HepG2 (cell line): ENCODE measurements around the gene CAPN8. TPM values are rescaled to one million over a fixed set of nuclear protein-coding genes. Genes with fewer than 3 reads are reported as not detected.
A peak's percentile ranks its signal among the peaks of the same experiment; 100 is the strongest.

Experiments
- ATAC-seq: fragments of 200-7000 bp; cut with Tn5 transposase; 3 replicates; pipeline ENCODE4 v1.9.1; 2020; ENCODE audit warnings: mild to moderate bottlenecking, moderate library complexity
- BruUV-seq: library from RNA; stranded (reverse); fragments of 400-500 nt; replicated peaks from 2 replicates; lab custom pipeline; 2021; lab: Mats Ljungman, UMichigan
- CTCF ChIA-PET: fragments of 300-600 bp; formaldehyde crosslinking; extraction: SDS; loops from one replicate; lab custom pipeline; 2021; ENCODE audit warnings: low total read pairs, inconsistent platforms, low intra/inter-chr PET ratio; lab: Yijun Ruan, JAX
- POLR2A ChIA-PET: fragments of 350-600 bp; sonication (Branson Sonifier 250); formaldehyde crosslinking; loops from one replicate; lab custom pipeline; 2020; ENCODE audit warnings: antibody characterized with exemption, inconsistent platforms; lab: Yijun Ruan, JAX
- DNase-seq: peaks from one replicate; pipeline ENCODE4 v3.0.0-alpha.2; 2015; ENCODE audit warnings: low spot score
- FAIRE-seq: peaks from 3 replicates; lab custom pipeline; 2011; peaks lifted over from hg19 to GRCh38; lab: Jason Lieb, UNC
- H2AFZ ChIP-seq: one replicate; pipeline ENCODE4 v1.6.1; 2011; ENCODE audit warnings: low read length, inconsistent platforms
- H3K27ac ChIP-seq: fragments of 300-600 bp; 3 replicates; pipeline ENCODE4 v1.8.0; 2011; ENCODE audit warnings: mixed run types, mild to moderate bottlenecking, mixed read lengths, low read length, inconsistent platforms; ENCODE audit not compliant: insufficient read depth; ENCODE audit errors: extremely low read length
- H3K27me3 ChIP-seq, 2 experiments: fragments of 200-600 bp in 1 of 2; 2 replicates in 1 of 2; 3 replicates in 1 of 2; pipeline versions ENCODE4 v1.6.0 to v1.8.0; 2011; ENCODE audit warnings: low read length in 2 of 2, mild to moderate bottlenecking in 2 of 2, moderate library complexity in 2 of 2, inconsistent platforms in 1 of 2; ENCODE audit not compliant: insufficient read depth in 2 of 2, control insufficient read depth in 1 of 2
- H3K36me3 ChIP-seq, 2 experiments: fragments of 200-600 bp in 1 of 2; replicated peaks in 1 of 2; 2 replicates in 1 of 2; 3 replicates in 1 of 2; pipeline versions ENCODE4 v1.5.1 to v1.8.0; 2011; ENCODE audit warnings: low read length in 2 of 2, inconsistent platforms in 1 of 2; ENCODE audit not compliant: insufficient read depth in 2 of 2, control insufficient read depth in 1 of 2
- H3K4me1 ChIP-seq: 2 replicates; pipeline ENCODE4 v1.5.1; 2012; ENCODE audit warnings: low read length, inconsistent platforms; ENCODE audit not compliant: insufficient read depth
- H3K4me2 ChIP-seq: 2 replicates; pipeline ENCODE4 v1.6.0; 2011; ENCODE audit warnings: low read depth, low read length, inconsistent platforms
- H3K4me3 ChIP-seq, 3 experiments: fragments of 200-600 bp in 1 of 3; sonication (generic), shearing (Covaris generic) in 1 of 3; replicated peaks in 1 of 3; 2 replicates each; pipeline ENCODE4 v1.5.1; 2011 to 2016; ENCODE audit warnings: low read length in 3 of 3, inconsistent platforms in 2 of 3, low read depth in 2 of 3, mild to moderate bottlenecking in 2 of 3, control low read depth in 1 of 3, mixed read lengths in 1 of 3; ENCODE audit not compliant: insufficient read depth in 1 of 3
- H3K79me2 ChIP-seq: one replicate; pipeline ENCODE4 v1.6.1; 2011; ENCODE audit warnings: low read length, inconsistent platforms; ENCODE audit not compliant: insufficient read depth
- H3K9ac ChIP-seq: 2 replicates; pipeline ENCODE4 v1.6.0; 2011; ENCODE audit warnings: mild to moderate bottlenecking, low read depth, low read length, inconsistent platforms; ENCODE audit not compliant: insufficient read depth
- H3K9me3 ChIP-seq: 2 replicates; pipeline ENCODE4 v1.5.1; 2012; ENCODE audit warnings: mild to moderate bottlenecking, low read length
- H4K20me1 ChIP-seq: 2 replicates; pipeline ENCODE4 v1.6.0; 2011; ENCODE audit warnings: inconsistent platforms, mild to moderate bottlenecking, low read length, moderate library complexity; ENCODE audit not compliant: insufficient read depth
- MXD4 ChIP-seq: IDR thresholded peaks from 2 replicates; pipeline ENCODE4 v1.6.1; 2016; ENCODE audit warnings: mild to moderate bottlenecking, missing biosample characterization, missing genetic modification reagents
- ZNF264 ChIP-seq: sonication (generic); formaldehyde crosslinking; IDR thresholded peaks from 2 replicates; pipeline ENCODE4 v1.4.0; 2020; ENCODE audit warnings: missing genetic modification reagents
- ZNF292 ChIP-seq: sonication (generic); formaldehyde crosslinking; IDR thresholded peaks from 2 replicates; pipeline ENCODE4 v1.8.1; 2022; ENCODE audit warnings: mild to moderate bottlenecking, low read depth, missing genetic modification reagents, borderline replicate concordance
- ZNF615 ChIP-seq: sonication (generic); formaldehyde crosslinking; IDR thresholded peaks from 2 replicates; pipeline ENCODE4 v1.5.0; 2020; ENCODE audit warnings: mild to moderate bottlenecking, missing genetic modification reagents, borderline replicate concordance
- ZNF850 ChIP-seq: sonication (generic); formaldehyde crosslinking; conservative IDR thresholded peaks from 2 replicates; pipeline ENCODE4 v1.9.0; 2021; ENCODE audit warnings: mild to moderate bottlenecking, missing genetic modification reagents
- ZSCAN20 ChIP-seq: sonication (generic); formaldehyde crosslinking; IDR thresholded peaks from 2 replicates; pipeline ENCODE4 v1.4.0; 2020; ENCODE audit warnings: missing genetic modification reagents, mild to moderate bottlenecking, borderline replicate concordance
- WGBS: methylation state at CpG from one replicate; pipeline ENCODE4 v1.1.6; 2017; ENCODE audit warnings: low lambda C conversion rate; 5-methylcytosine and 5-hydroxymethylcytosine counted together
- in situ Hi-C: cut with HindIII; loops from 2 replicates; pipeline ENCODE4 v1.10.0; 2017; ENCODE audit warnings: low pct_unique_long_range_greater_than_20kb; ENCODE audit not compliant: extremely low pct_ligation_motif_present
- intact Hi-C: fragments of 100-400 bp; cut with micrococcal nuclease; formaldehyde crosslinking; loops from one replicate; pipeline ENCODE4 v1.10.0; 2022; ENCODE audit not compliant: unreplicated experiment
- polyA plus RNA-seq, 8 experiments: library from polyadenylated mRNA; depleted of rRNA in 3 of 8; stranded (reverse) in 7 of 8; unstranded in 1 of 8; fragments of >200 nt; fragmentation: Illumina TruSeq in 4 of 8; extraction: Trizol in 4 of 8; gene quantifications; 2 replicates each; pipeline versions ENCODE4 v1.2.1 to v1.2.3, GENCODE V29; 2011 to 2016; ENCODE audit warnings: low read depth in 4 of 8, missing spikeins in 1 of 8, mixed read lengths in 1 of 8; ENCODE audit not compliant: insufficient read depth in 1 of 8
- total RNA-seq, 5 experiments: library from RNA; depleted of rRNA; stranded (reverse); fragments of >200 nt; fragmentation: Illumina TruSeq; extraction: Trizol; gene quantifications; 2 replicates each; pipeline ENCODE4 v1.2.3, GENCODE V29; 2016; ENCODE audit warnings: low read depth in 1 of 5
- TF ChIP-seq, protein P1 (sequence below), 2 experiments: sonication (generic) in 1 of 2; formaldehyde crosslinking in 1 of 2; IDR thresholded peaks; 2 replicates each; pipeline versions ENCODE4 v1.5.1 to v1.6.1; 2011 to 2020; ENCODE audit warnings: borderline replicate concordance in 1 of 2, low read depth in 1 of 2, low read length in 1 of 2, mild to moderate bottlenecking in 1 of 2, missing genetic modification reagents in 1 of 2, moderate library complexity in 1 of 2
- TF ChIP-seq, protein P2 (sequence below): sonication (generic); formaldehyde crosslinking; IDR thresholded peaks from 2 replicates; pipeline ENCODE4 v1.4.0; 2020; ENCODE audit warnings: mild to moderate bottlenecking, missing genetic modification reagents
- TF ChIP-seq, protein P3 (sequence below): sonication (generic); formaldehyde crosslinking; IDR thresholded peaks from 2 replicates; pipeline ENCODE4 v1.8.0; 2022; ENCODE audit warnings: missing genetic modification reagents, mild to moderate bottlenecking, inconsistent platforms, borderline replicate concordance

The CAPN8 gene
- total and polyA plus RNA-seq, 2 of the 13 experiments (the other 11 are each of a cell fraction or from before 2014, with no cell fraction given) = 0.20 to 0.25 TPM

DNA sequence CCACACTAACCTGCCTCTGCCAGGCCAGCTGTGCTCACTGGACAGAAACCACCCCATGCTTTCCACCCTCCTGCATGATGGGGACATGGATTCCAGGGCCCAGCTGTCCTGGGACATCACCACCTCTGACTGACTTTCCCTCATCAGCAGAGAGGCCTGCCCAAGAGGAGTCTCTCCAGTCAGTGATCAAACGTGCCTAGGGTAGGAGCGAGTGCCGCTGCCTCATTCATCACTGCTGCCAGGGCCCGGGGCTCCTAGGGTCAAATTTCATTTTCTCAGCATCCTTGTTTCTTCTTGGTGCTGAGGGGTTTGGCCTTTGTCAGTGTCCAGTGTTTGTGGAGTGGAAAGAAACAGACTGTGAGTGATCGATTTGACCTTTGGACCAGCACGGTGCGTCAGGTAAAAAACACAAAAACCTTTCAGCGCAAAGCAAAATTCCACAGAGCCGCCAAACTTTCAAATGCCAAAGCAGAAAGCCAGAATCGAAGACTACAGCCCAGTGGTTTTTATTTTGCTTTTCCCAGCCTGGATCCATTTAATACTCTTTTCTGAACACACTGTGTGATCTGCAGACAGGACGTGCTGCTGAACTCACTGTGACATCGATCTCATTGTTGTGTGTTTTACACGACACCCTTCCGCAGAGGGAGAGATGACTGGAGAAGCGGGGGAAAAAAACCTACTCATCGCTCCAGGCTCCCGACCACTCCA is 43.2 kb downstream of the CAPN8 start:
- Histone ChIP-seq H3K27ac (peak overlapping the region; percentile 70), H2AFZ (peak overlapping the region; percentile 43), H3K4me1 (peaks cover 58% of the 10 kb centered on the region), H3K9ac (peak overlapping the region; percentile 26; the same call in 1 of the 2 replicates), H3K9me3 (no peaks in the 10 kb centered on the region), H3K79me2 (no peaks in the 10 kb centered on the region), H3K27me3 (peaks cover 0 to 5% of the 10 kb centered on the region in 2 experiments; a peak in 1 of 5 replicates), H4K20me1 (no peaks in the 10 kb centered on the region), H3K4me2 (peak overlapping the region; percentile 83), H3K4me3 (peak overlapping the region; percentile 22 to 52 (median 28); a peak in 5 of 6 replicates), H3K36me3 (no peaks in the 10 kb centered on the region)
- FAIRE-seq (peak; percentile 79), DNase-seq (peak; percentile 77), ATAC-seq (peak; percentile 76)
- POLR2A ChIA-PET = no interaction called here
- intact Hi-C loops (no loop called here), in situ Hi-C loops (no loop called here)
- WGBS = 2% methylated on average over 16 of the region's 17 CpGs
- no TSS peak for BruUV-seq
- CTCF ChIA-PET = interaction anchor here (1.5 kb wide), 1 partner anchor 65 kb away, joined by 3 read pairs; no protein-coding TSS in a partner anchor
- TF ChIP-seq, protein P1, sequence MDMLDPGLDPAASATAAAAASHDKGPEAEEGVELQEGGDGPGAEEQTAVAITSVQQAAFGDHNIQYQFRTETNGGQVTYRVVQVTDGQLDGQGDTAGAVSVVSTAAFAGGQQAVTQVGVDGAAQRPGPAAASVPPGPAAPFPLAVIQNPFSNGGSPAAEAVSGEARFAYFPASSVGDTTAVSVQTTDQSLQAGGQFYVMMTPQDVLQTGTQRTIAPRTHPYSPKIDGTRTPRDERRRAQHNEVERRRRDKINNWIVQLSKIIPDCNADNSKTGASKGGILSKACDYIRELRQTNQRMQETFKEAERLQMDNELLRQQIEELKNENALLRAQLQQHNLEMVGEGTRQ (IDR thresholded peaks at IDR 0.05; ENCODE audit: low read depth, low read length) = no peak
- TF ChIP-seq, protein P1 (CRISPR knock-in tag; IDR thresholded peaks at IDR 0.05; ENCODE audit: borderline replicate concordance) = no peak
- 0 out of 2 replicates have a peak, but pooled peaks have one; percentile 32 for TF ChIP-seq ZNF264 (CRISPR knock-in tag)
- no peak for TF ChIP-seq MXD4 (CRISPR knock-in tag)
- TF ChIP-seq ZNF615 = no peak
- no peak for TF ChIP-seq ZSCAN20 (CRISPR knock-in tag)
- TF ChIP-seq, protein P2, sequence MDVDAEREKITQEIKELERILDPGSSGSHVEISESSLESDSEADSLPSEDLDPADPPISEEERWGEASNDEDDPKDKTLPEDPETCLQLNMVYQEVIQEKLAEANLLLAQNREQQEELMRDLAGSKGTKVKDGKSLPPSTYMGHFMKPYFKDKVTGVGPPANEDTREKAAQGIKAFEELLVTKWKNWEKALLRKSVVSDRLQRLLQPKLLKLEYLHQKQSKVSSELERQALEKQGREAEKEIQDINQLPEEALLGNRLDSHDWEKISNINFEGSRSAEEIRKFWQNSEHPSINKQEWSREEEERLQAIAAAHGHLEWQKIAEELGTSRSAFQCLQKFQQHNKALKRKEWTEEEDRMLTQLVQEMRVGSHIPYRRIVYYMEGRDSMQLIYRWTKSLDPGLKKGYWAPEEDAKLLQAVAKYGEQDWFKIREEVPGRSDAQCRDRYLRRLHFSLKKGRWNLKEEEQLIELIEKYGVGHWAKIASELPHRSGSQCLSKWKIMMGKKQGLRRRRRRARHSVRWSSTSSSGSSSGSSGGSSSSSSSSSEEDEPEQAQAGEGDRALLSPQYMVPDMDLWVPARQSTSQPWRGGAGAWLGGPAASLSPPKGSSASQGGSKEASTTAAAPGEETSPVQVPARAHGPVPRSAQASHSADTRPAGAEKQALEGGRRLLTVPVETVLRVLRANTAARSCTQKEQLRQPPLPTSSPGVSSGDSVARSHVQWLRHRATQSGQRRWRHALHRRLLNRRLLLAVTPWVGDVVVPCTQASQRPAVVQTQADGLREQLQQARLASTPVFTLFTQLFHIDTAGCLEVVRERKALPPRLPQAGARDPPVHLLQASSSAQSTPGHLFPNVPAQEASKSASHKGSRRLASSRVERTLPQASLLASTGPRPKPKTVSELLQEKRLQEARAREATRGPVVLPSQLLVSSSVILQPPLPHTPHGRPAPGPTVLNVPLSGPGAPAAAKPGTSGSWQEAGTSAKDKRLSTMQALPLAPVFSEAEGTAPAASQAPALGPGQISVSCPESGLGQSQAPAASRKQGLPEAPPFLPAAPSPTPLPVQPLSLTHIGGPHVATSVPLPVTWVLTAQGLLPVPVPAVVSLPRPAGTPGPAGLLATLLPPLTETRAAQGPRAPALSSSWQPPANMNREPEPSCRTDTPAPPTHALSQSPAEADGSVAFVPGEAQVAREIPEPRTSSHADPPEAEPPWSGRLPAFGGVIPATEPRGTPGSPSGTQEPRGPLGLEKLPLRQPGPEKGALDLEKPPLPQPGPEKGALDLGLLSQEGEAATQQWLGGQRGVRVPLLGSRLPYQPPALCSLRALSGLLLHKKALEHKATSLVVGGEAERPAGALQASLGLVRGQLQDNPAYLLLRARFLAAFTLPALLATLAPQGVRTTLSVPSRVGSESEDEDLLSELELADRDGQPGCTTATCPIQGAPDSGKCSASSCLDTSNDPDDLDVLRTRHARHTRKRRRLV (CRISPR knock-in tag) = no peak
- TF ChIP-seq ZNF850 (CRISPR knock-in tag) = no peak
- TF ChIP-seq, protein P3, sequence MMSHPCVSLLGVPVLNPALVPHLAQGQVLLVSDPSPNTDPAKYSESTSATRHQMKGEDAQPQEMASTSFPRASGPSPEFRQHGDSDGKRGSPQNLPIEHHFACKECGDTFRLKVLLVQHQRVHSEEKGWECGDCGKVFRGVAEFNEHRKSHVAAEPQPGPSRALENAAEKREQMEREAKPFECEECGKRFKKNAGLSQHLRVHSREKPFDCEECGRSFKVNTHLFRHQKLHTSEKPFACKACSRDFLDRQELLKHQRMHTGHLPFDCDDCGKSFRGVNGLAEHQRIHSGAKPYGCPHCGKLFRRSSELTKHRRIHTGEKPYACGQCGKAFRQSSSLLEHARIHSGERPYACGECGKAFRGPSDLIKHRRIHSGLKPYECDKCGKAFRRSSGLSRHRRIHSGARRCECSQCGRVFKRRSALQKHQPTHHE (CRISPR knock-in tag) = 0 out of 2 replicates have a peak, but pooled peaks have one; percentile 10
- TF ChIP-seq ZNF292 (CRISPR knock-in tag) = peak; percentile 85
